ENCODE data around the gene TRIM47.

TRIM47 gene

DNA sequence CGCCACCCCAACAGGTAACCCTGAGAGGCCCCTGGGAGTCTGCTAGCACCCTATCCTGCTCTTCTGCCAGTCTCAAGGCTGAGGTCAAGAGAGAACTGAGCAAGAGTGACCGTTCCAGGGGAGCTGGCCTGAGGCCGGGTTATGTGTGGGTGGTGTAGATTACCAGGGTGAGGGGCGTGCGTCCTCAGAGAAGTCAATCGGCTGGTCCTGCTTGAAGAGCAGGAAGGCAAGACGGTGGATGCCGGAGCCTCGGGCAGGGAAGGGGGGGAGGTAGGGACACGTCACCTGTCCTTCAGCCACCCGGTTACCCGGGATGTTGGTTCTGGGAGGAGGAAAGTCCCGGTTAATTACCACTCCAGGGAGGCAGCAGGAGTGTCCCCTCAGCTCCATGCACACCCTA is 21.0 kb upstream of the TRIM47 start:
- no peaks in the 10 kb centered on the region for H3K27me3 ChIP-seq (ENCODE audit: insufficient read depth, low read length, poor library complexity)

GRCh38 chr17:75898791-75899190 is 20.4 kb upstream of the TRIM47 start:
- no peak overlapping the region for H3K4me2 ChIP-seq (ENCODE audit: low read length)
- no peak overlapping the region for H3K4ac ChIP-seq (ENCODE audit: low read depth, low read length)
- no peak overlapping the region for H2BK120ac ChIP-seq (ENCODE audit: low read depth, low read length)
- peaks cover 12% of the 10 kb centered on the region for H3K36me3 ChIP-seq (ENCODE audit: control insufficient read depth, insufficient read depth, low read length)
- H2BK15ac ChIP-seq (replicated peaks; ENCODE audit: low read depth): no peak overlapping the region
- H3K23ac ChIP-seq (ENCODE audit: low read length): no peak overlapping the region
- H3K56ac ChIP-seq (ENCODE audit: low read length): no peak overlapping the region
- no peak overlapping the region for H4K5ac ChIP-seq (ENCODE audit: low read length)
- H4K8ac ChIP-seq (ENCODE audit: low read depth, low read length): no peak overlapping the region
- H2BK5ac ChIP-seq (ENCODE audit: low read length): no peak overlapping the region
- H3K79me1 ChIP-seq (ENCODE audit: low read length): peaks cover 10% of the 10 kb centered on the region
- H3K79me2 ChIP-seq (ENCODE audit: control insufficient read depth, insufficient read depth, low read length): peaks cover 16% of the 10 kb centered on the region
- no peak for DNase-seq
- no CpG with 5 or more reads among the region's 16 CpGs for WGBS (ENCODE audit: extremely low coverage, insufficient coverage, low lambda C conversion rate)
- H2AK5ac ChIP-seq (ENCODE audit: low read length): no peak overlapping the region
- no peak overlapping the region for H3K4me3 ChIP-seq (ENCODE audit: low read length)
- H3K4me1 ChIP-seq (ENCODE audit: control insufficient read depth, low read depth, low read length): peaks cover 5% of the 10 kb centered on the region
- no peak overlapping the region for H3K18ac ChIP-seq (ENCODE audit: low read length)
- no peak overlapping the region for H3K27ac ChIP-seq (ENCODE audit: low read depth, low read length)
- H3K27me3 ChIP-seq (ENCODE audit: insufficient read depth, low read length, poor library complexity): no peaks in the 10 kb centered on the region
- H3K9ac ChIP-seq (ENCODE audit: low read length): no peak overlapping the region

More for the DNA sequence above, 21.0 kb upstream of the TRIM47 start:
- Histone ChIP-seq H2BK15ac (replicated peaks; ENCODE audit: low read depth) (no peak overlapping the region), H3K18ac (ENCODE audit: low read length) (no peak overlapping the region), H3K79me1 (ENCODE audit: low read length) (peaks cover 7% of the 10 kb centered on the region), H3K27ac (ENCODE audit: low read depth, low read length) (no peak overlapping the region), H3K4me2 (ENCODE audit: low read length) (no peak overlapping the region), H2AK5ac (ENCODE audit: low read length) (no peak overlapping the region), H3K4me1 (ENCODE audit: control insufficient read depth, low read depth, low read length) (peaks cover 5% of the 10 kb centered on the region), H4K5ac (ENCODE audit: low read length) (no peak overlapping the region), H3K23ac (ENCODE audit: low read length) (no peak overlapping the region), H2BK5ac (ENCODE audit: low read length) (no peak overlapping the region), H3K36me3 (ENCODE audit: control insufficient read depth, insufficient read depth, low read length) (peaks cover 12% of the 10 kb centered on the region), H3K4ac (ENCODE audit: low read depth, low read length) (no peak overlapping the region), H3K79me2 (ENCODE audit: control insufficient read depth, insufficient read depth, low read length) (peaks cover 16% of the 10 kb centered on the region), H3K56ac (ENCODE audit: low read length) (no peak overlapping the region), H4K8ac (ENCODE audit: low read depth, low read length) (no peak overlapping the region), H3K9ac (ENCODE audit: low read length) (no peak overlapping the region), H3K4me3 (ENCODE audit: low read length) (no peak overlapping the region), H2BK120ac (ENCODE audit: low read depth, low read length) (no peak overlapping the region)
- DNase-seq: no peak
- no CpG with 5 or more reads among the region's 13 CpGs for WGBS (ENCODE audit: extremely low coverage, insufficient coverage, low lambda C conversion rate)

- no peak overlapping the region for H3K4me3 ChIP-seq (ENCODE audit: low read length)
- WGBS (ENCODE audit: extremely low coverage, insufficient coverage, low lambda C conversion rate): no CpG with 5 or more reads among the region's 8 CpGs
- H3K27ac ChIP-seq (ENCODE audit: low read depth, low read length): no peak overlapping the region
- H3K4ac ChIP-seq (ENCODE audit: low read depth, low read length): no peak overlapping the region
- H3K18ac ChIP-seq (ENCODE audit: low read length): no peak overlapping the region
- no peak overlapping the region for H3K9ac ChIP-seq (ENCODE audit: low read length)
- no peak overlapping the region for H3K23ac ChIP-seq (ENCODE audit: low read length)
- H3K56ac ChIP-seq (ENCODE audit: low read length): peak overlapping the region; percentile 12
- no peak overlapping the region for H2BK15ac ChIP-seq (replicated peaks; ENCODE audit: low read depth)
- H3K79me2 ChIP-seq (ENCODE audit: control insufficient read depth, insufficient read depth, low read length): peaks cover 18% of the 10 kb centered on the region
- H2AK5ac ChIP-seq (ENCODE audit: low read length): no peak overlapping the region
- H4K8ac ChIP-seq (ENCODE audit: low read depth, low read length): no peak overlapping the region
- H3K27me3 ChIP-seq (ENCODE audit: insufficient read depth, low read length, poor library complexity): no peaks in the 10 kb centered on the region
- no peak overlapping the region for H4K5ac ChIP-seq (ENCODE audit: low read length)
- H2BK5ac ChIP-seq (ENCODE audit: low read length): no peak overlapping the region
- H3K4me1 ChIP-seq (ENCODE audit: control insufficient read depth, low read depth, low read length): peaks cover 5% of the 10 kb centered on the region
- peaks cover 14% of the 10 kb centered on the region for H3K79me1 ChIP-seq (ENCODE audit: low read length)
- H2BK120ac ChIP-seq (ENCODE audit: low read depth, low read length): no peak overlapping the region
- peaks cover 12% of the 10 kb centered on the region for H3K36me3 ChIP-seq (ENCODE audit: control insufficient read depth, insufficient read depth, low read length)
- no peak overlapping the region for H3K4me2 ChIP-seq (ENCODE audit: low read length)
- DNase-seq: no peak
These were observed 19.7 kb upstream of the TRIM47 start for GRCh38 chr17:75898065-75898464.

DNA sequence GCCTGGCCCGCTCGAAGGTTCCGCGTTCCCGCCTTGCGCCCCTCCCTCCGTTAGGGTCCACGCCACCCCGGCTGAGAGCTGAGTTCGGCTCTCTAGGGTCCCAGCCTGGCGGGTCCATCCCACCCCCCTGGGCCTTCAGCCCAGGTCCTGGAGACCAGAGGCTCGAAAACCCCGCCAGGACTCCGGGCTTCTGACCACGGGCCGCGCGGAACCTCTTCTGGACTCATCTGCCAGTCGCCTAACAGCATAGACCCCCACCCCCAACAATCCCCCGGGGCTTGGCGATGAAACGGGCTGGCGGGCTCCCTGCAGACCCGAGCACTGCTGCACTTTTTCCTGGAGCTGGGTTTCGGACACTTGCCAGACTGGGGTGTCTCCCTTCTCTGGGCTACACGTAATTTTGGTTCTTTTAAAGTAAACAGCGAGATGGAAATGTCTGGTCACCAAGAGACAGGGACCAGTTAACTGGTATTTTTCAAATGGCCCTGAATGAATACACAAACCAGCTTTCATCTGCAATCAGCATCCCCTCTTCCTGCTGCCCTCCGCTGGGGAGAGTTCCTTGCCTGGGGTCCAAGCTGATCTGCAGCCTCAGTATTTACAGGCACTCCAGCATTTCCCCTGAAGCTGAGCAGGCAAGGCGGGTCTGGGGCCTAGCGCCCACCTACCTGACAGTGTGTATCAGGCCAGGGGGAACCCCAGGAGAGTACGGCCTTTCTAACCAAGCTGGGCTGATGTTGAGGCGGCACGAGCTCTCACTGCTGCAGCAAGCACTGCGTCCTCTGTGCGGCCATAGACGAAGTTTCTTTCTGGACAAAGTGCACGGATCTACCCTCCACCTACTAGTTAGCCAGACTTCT is 19.0 kb upstream of the TRIM47 start:
- H2AK5ac ChIP-seq (ENCODE audit: low read length): no peak overlapping the region
- H4K8ac ChIP-seq (ENCODE audit: low read depth, low read length): no peak overlapping the region
- no peak overlapping the region for H3K23ac ChIP-seq (ENCODE audit: low read length)
- H3K18ac ChIP-seq (ENCODE audit: low read length): peak overlapping the region; percentile 66
- peak overlapping the region; percentile 91 for H3K56ac ChIP-seq (ENCODE audit: low read length)
- peaks cover 5% of the 10 kb centered on the region for H3K4me1 ChIP-seq (ENCODE audit: control insufficient read depth, low read depth, low read length)
- H2BK5ac ChIP-seq (ENCODE audit: low read length): no peak overlapping the region
- H3K36me3 ChIP-seq (ENCODE audit: control insufficient read depth, insufficient read depth, low read length): peaks cover 12% of the 10 kb centered on the region
- peak overlapping the region; percentile 45 for H3K27ac ChIP-seq (ENCODE audit: low read depth, low read length)
- H3K27me3 ChIP-seq (ENCODE audit: insufficient read depth, low read length, poor library complexity): no peaks in the 10 kb centered on the region
- H3K4me2 ChIP-seq (ENCODE audit: low read length): peak overlapping the region; percentile 67
- peaks cover 14% of the 10 kb centered on the region for H3K79me1 ChIP-seq (ENCODE audit: low read length)
- H3K79me2 ChIP-seq (ENCODE audit: control insufficient read depth, insufficient read depth, low read length): peaks cover 18% of the 10 kb centered on the region
- peak overlapping the region; percentile 60 for H3K4ac ChIP-seq (ENCODE audit: low read depth, low read length)
- DNase-seq: peak; percentile 58
- no peak overlapping the region for H3K4me3 ChIP-seq (ENCODE audit: low read length)
- no peak overlapping the region for H2BK15ac ChIP-seq (replicated peaks; ENCODE audit: low read depth)
- WGBS (ENCODE audit: extremely low coverage, insufficient coverage, low lambda C conversion rate): no CpG with 5 or more reads among the region's 37 CpGs
- no peak overlapping the region for H2BK120ac ChIP-seq (ENCODE audit: low read depth, low read length)
- no peak overlapping the region for H4K5ac ChIP-seq (ENCODE audit: low read length)
- peak overlapping the region; percentile 78 for H3K9ac ChIP-seq (ENCODE audit: low read length)

GRCh38 chr17:75896415-75897159 is 18.2 kb upstream of the TRIM47 start, which contains the start of gene TRIM65:
TRIM65 (minus strand) TSS chr17:75896951; CDS start chr17:75896937, 14 bp downstream.
- peak; percentile 88 for DNase-seq
- Histone ChIP-seq H3K4ac (ENCODE audit: low read depth, low read length) (peak within 1 kb of the TSS; percentile 94), H3K18ac (ENCODE audit: low read length) (peak within 1 kb of the TSS; percentile 90), H3K56ac (ENCODE audit: low read length) (peak within 1 kb of the TSS; percentile 99), H3K23ac (ENCODE audit: low read length) (peak within 1 kb of the TSS; percentile 89), H3K27me3 (ENCODE audit: insufficient read depth, low read length, poor library complexity) (no peaks in the 10 kb centered on the region), H4K8ac (ENCODE audit: low read depth, low read length) (no peak within 1 kb of the TSS), H3K9ac (ENCODE audit: low read length) (peak within 1 kb of the TSS; percentile 99), H2AK5ac (ENCODE audit: low read length) (no peak within 1 kb of the TSS), H3K36me3 (ENCODE audit: control insufficient read depth, insufficient read depth, low read length) (peaks cover 11% of the 10 kb centered on the region), H3K4me2 (ENCODE audit: low read length) (peak within 1 kb of the TSS; percentile 89), H3K4me3 (ENCODE audit: low read length) (peak within 1 kb of the TSS; percentile 93), H4K5ac (ENCODE audit: low read length) (no peak within 1 kb of the TSS), H3K79me2 (ENCODE audit: control insufficient read depth, insufficient read depth, low read length) (peaks cover 18% of the 10 kb centered on the region), H2BK120ac (ENCODE audit: low read depth, low read length) (no peak within 1 kb of the TSS), H2BK5ac (ENCODE audit: low read length) (peak within 1 kb of the TSS; percentile 78), H2BK15ac (replicated peaks; ENCODE audit: low read depth) (no peak within 1 kb of the TSS), H3K27ac (ENCODE audit: low read depth, low read length) (peak within 1 kb of the TSS; percentile 89), H3K79me1 (ENCODE audit: low read length) (peaks cover 14% of the 10 kb centered on the region), H3K4me1 (ENCODE audit: control insufficient read depth, low read depth, low read length) (peaks cover 5% of the 10 kb centered on the region)
- no CpG with 5 or more reads among the region's 102 CpGs for WGBS (ENCODE audit: extremely low coverage, insufficient coverage, low lambda C conversion rate)
